ENCODE data around the gene PAM.

Gene PAM

GRCh38 chr5:102920762-102921161 lies 165.7 kb downstream of the PAM start:
- Histone ChIP-seq H3K9ac (ENCODE audit: low read length) (no peak overlapping the region), H3K27ac (ENCODE audit: low read depth, low read length) (no peak overlapping the region)

GRCh38 chr5:102921341-102922044 lies 166.4 kb downstream of the PAM start:
- Histone ChIP-seq H3K27me3 (ENCODE audit: control insufficient read depth, insufficient read depth, low read length) (no peaks in the 10 kb centered on the region), H3K36me3 (ENCODE audit: control insufficient read depth, insufficient read depth, low read length) (no peaks in the 10 kb centered on the region), H3K4me1 (ENCODE audit: control insufficient read depth, insufficient read depth, low read length) (no peaks in the 10 kb centered on the region), H3K9me3 (ENCODE audit: control insufficient read depth, insufficient read depth, low read depth, low read length) (no peaks in the 10 kb centered on the region), H3K27ac (ENCODE audit: low read depth, low read length) (no peak overlapping the region), H3K9ac (ENCODE audit: low read length) (no peak overlapping the region), H3K4me3 (ENCODE audit: low read depth, low read length) (no peak overlapping the region)

More at GRCh38 chr5:102920762-102921161, 165.7 kb downstream of the PAM start:
- H3K27me3 ChIP-seq (ENCODE audit: control insufficient read depth, insufficient read depth, low read length) = no peaks in the 10 kb centered on the region
- no peak overlapping the region for H3K4me3 ChIP-seq (ENCODE audit: low read depth, low read length)
- H3K9me3 ChIP-seq (ENCODE audit: control insufficient read depth, insufficient read depth, low read depth, low read length) = no peaks in the 10 kb centered on the region
- H3K4me1 ChIP-seq (ENCODE audit: control insufficient read depth, insufficient read depth, low read length) = no peaks in the 10 kb centered on the region
- no peaks in the 10 kb centered on the region for H3K36me3 ChIP-seq (ENCODE audit: control insufficient read depth, insufficient read depth, low read length)

GRCh38 chr5:102922111-102922720 lies 167.1 kb downstream of the PAM start:
- Histone ChIP-seq H3K4me3 (ENCODE audit: low read depth, low read length) (no peak overlapping the region), H3K27me3 (ENCODE audit: control insufficient read depth, insufficient read depth, low read length) (no peaks in the 10 kb centered on the region), H3K9ac (ENCODE audit: low read length) (no peak overlapping the region), H3K27ac (ENCODE audit: low read depth, low read length) (no peak overlapping the region), H3K36me3 (ENCODE audit: control insufficient read depth, insufficient read depth, low read length) (no peaks in the 10 kb centered on the region), H3K4me1 (ENCODE audit: control insufficient read depth, insufficient read depth, low read length) (no peaks in the 10 kb centered on the region), H3K9me3 (ENCODE audit: control insufficient read depth, insufficient read depth, low read depth, low read length) (no peaks in the 10 kb centered on the region)

- Histone ChIP-seq H3K27me3 (ENCODE audit: control insufficient read depth, insufficient read depth, low read length) (no peaks in the 10 kb centered on the region), H3K4me1 (ENCODE audit: control insufficient read depth, insufficient read depth, low read length) (no peaks in the 10 kb centered on the region), H3K36me3 (ENCODE audit: control insufficient read depth, insufficient read depth, low read length) (no peaks in the 10 kb centered on the region), H3K4me3 (ENCODE audit: low read depth, low read length) (no peak overlapping the region), H3K9ac (ENCODE audit: low read length) (no peak overlapping the region), H3K27ac (ENCODE audit: low read depth, low read length) (no peak overlapping the region), H3K9me3 (ENCODE audit: control insufficient read depth, insufficient read depth, low read depth, low read length) (no peaks in the 10 kb centered on the region)
Measured at GRCh38 chr5:102922799-102923477, 167.8 kb downstream of the PAM start.

GRCh38 chr5:102924963-102925362 lies 169.9 kb downstream of the PAM start:
- H3K4me1 ChIP-seq (ENCODE audit: control insufficient read depth, insufficient read depth, low read length) = no peaks in the 10 kb centered on the region
- H3K27me3 ChIP-seq (ENCODE audit: control insufficient read depth, insufficient read depth, low read length) = no peaks in the 10 kb centered on the region
- H3K36me3 ChIP-seq (ENCODE audit: control insufficient read depth, insufficient read depth, low read length) = no peaks in the 10 kb centered on the region
- H3K27ac ChIP-seq (ENCODE audit: low read depth, low read length) = no peak overlapping the region
- H3K9ac ChIP-seq (ENCODE audit: low read length) = no peak overlapping the region
- no peak overlapping the region for H3K4me3 ChIP-seq (ENCODE audit: low read depth, low read length)
- H3K9me3 ChIP-seq (ENCODE audit: control insufficient read depth, insufficient read depth, low read depth, low read length) = no peaks in the 10 kb centered on the region

GRCh38 chr5:102927007-102927406 lies 171.9 kb downstream of the PAM start:
- Histone ChIP-seq H3K9ac (ENCODE audit: low read length) (no peak overlapping the region), H3K27me3 (ENCODE audit: control insufficient read depth, insufficient read depth, low read length) (no peaks in the 10 kb centered on the region), H3K4me3 (ENCODE audit: low read depth, low read length) (no peak overlapping the region), H3K9me3 (ENCODE audit: control insufficient read depth, insufficient read depth, low read depth, low read length) (no peaks in the 10 kb centered on the region), H3K4me1 (ENCODE audit: control insufficient read depth, insufficient read depth, low read length) (no peaks in the 10 kb centered on the region), H3K27ac (ENCODE audit: low read depth, low read length) (no peak overlapping the region), H3K36me3 (ENCODE audit: control insufficient read depth, insufficient read depth, low read length) (no peaks in the 10 kb centered on the region)

- no peaks in the 10 kb centered on the region for H3K27me3 ChIP-seq (ENCODE audit: control insufficient read depth, insufficient read depth, low read length)
- H3K9ac ChIP-seq (ENCODE audit: low read length) = no peak overlapping the region
- no peaks in the 10 kb centered on the region for H3K9me3 ChIP-seq (ENCODE audit: control insufficient read depth, insufficient read depth, low read depth, low read length)
- no peak overlapping the region for H3K27ac ChIP-seq (ENCODE audit: low read depth, low read length)
- no peaks in the 10 kb centered on the region for H3K36me3 ChIP-seq (ENCODE audit: control insufficient read depth, insufficient read depth, low read length)
- H3K4me3 ChIP-seq (ENCODE audit: low read depth, low read length) = no peak overlapping the region
- H3K4me1 ChIP-seq (ENCODE audit: control insufficient read depth, insufficient read depth, low read length) = no peaks in the 10 kb centered on the region
Measured at GRCh38 chr5:102930244-102930643, 175.1 kb downstream of the PAM start.

GRCh38 chr5:102931085-102931725 lies 176.1 kb downstream of the PAM start:
- Histone ChIP-seq H3K27me3 (ENCODE audit: control insufficient read depth, insufficient read depth, low read length) (no peaks in the 10 kb centered on the region), H3K4me1 (ENCODE audit: control insufficient read depth, insufficient read depth, low read length) (no peaks in the 10 kb centered on the region), H3K27ac (ENCODE audit: low read depth, low read length) (no peak overlapping the region), H3K36me3 (ENCODE audit: control insufficient read depth, insufficient read depth, low read length) (no peaks in the 10 kb centered on the region), H3K4me3 (ENCODE audit: low read depth, low read length) (no peak overlapping the region), H3K9me3 (ENCODE audit: control insufficient read depth, insufficient read depth, low read depth, low read length) (no peaks in the 10 kb centered on the region), H3K9ac (ENCODE audit: low read length) (no peak overlapping the region)

GRCh38 chr5:102932781-102933180 lies 177.7 kb downstream of the PAM start:
- H3K9me3 ChIP-seq (ENCODE audit: control insufficient read depth, insufficient read depth, low read depth, low read length) = no peaks in the 10 kb centered on the region
- no peaks in the 10 kb centered on the region for H3K4me1 ChIP-seq (ENCODE audit: control insufficient read depth, insufficient read depth, low read length)
- H3K27me3 ChIP-seq (ENCODE audit: control insufficient read depth, insufficient read depth, low read length) = no peaks in the 10 kb centered on the region
- H3K27ac ChIP-seq (ENCODE audit: low read depth, low read length) = no peak overlapping the region
- no peaks in the 10 kb centered on the region for H3K36me3 ChIP-seq (ENCODE audit: control insufficient read depth, insufficient read depth, low read length)
- no peak overlapping the region for H3K9ac ChIP-seq (ENCODE audit: low read length)
- H3K4me3 ChIP-seq (ENCODE audit: low read depth, low read length) = no peak overlapping the region

GRCh38 chr5:102933316-102933715 lies 178.2 kb downstream of the PAM start:
- Histone ChIP-seq H3K4me3 (ENCODE audit: low read depth, low read length) (no peak overlapping the region), H3K4me1 (ENCODE audit: control insufficient read depth, insufficient read depth, low read length) (no peaks in the 10 kb centered on the region), H3K27ac (ENCODE audit: low read depth, low read length) (no peak overlapping the region), H3K9me3 (ENCODE audit: control insufficient read depth, insufficient read depth, low read depth, low read length) (no peaks in the 10 kb centered on the region), H3K36me3 (ENCODE audit: control insufficient read depth, insufficient read depth, low read length) (no peaks in the 10 kb centered on the region), H3K27me3 (ENCODE audit: control insufficient read depth, insufficient read depth, low read length) (no peaks in the 10 kb centered on the region), H3K9ac (ENCODE audit: low read length) (no peak overlapping the region)

Data from HUES6 (cell line).